ENCODE data around the gene CXorf38. TPM values are rescaled to one million over a fixed set of nuclear protein-coding genes. Genes with fewer than 3 reads are reported as not detected.

The CXorf38 gene
- total and polyA plus RNA-seq, 2 donors (not counting 1 experiment from before 2014, with no cell fraction given): 26.4 to 28.1 TPM

GRCh38 chrX:40687169-40687568 is 39.8 kb upstream of the CXorf38 start:
- CTCF ChIA-PET: interaction anchor here (1.3 to 2.5 kb wide), 2 partner anchors 35 to 107 kb away, joined by 3 to 7 read pairs; no protein-coding TSS in a partner anchor
- no peak for DNase-seq
- no peaks in the 10 kb centered on the region for H3K27me3 Mint-ChIP-seq

More at GRCh38 chrX:40687169-40687568, 39.8 kb upstream of the CXorf38 start:
- Histone ChIP-seq H3K9me3 (ENCODE audit: control extremely low read depth in 1 of 3, control insufficient read depth in 2 of 3, insufficient read depth in 1 of 3, low read length in 2 of 3) (no peaks in the 10 kb centered on the region), H3K9ac (ENCODE audit: low read length) (no peak overlapping the region), H2AFZ (ENCODE audit: insufficient read depth, low read depth, low read length, poor library complexity, severe bottlenecking) (no peak overlapping the region), H3K27me3 (replicated peaks in 1 of 4; ENCODE audit: control extremely low read depth in 1 of 4, control insufficient read depth in 3 of 4, insufficient read depth in 4 of 4, low read length in 3 of 4) (no peaks in the 10 kb centered on the region), H3K79me2 (ENCODE audit: control insufficient read depth, insufficient read depth, low read length) (no peaks in the 10 kb centered on the region), H3K27ac (ENCODE audit: low read length in 2 of 2) (no peak overlapping the region), H3K4me1 (ENCODE audit: control insufficient read depth in 2 of 2, insufficient read depth in 2 of 2, low read length in 2 of 2) (peaks cover 15 to 16% of the 10 kb centered on the region in 2 donors), H3K36me3 (replicated peaks in 1 of 2; ENCODE audit: control extremely low read depth in 1 of 2, control insufficient read depth in 1 of 2, extremely low read depth in 1 of 2, insufficient read depth in 2 of 2, low read length in 1 of 2) (peaks cover 9 to 32% of the 10 kb centered on the region in 2 experiments), H3K4me3 (ENCODE audit: control extremely low read depth in 1 of 5, extremely low read depth in 1 of 5, insufficient read depth in 1 of 5, low read depth in 2 of 5, low read length in 4 of 5) (no peak overlapping the region), H3K4me2 (replicated peaks; ENCODE audit: low read depth, low read length, poor library complexity, severe bottlenecking) (no peak overlapping the region), H4K20me1 (ENCODE audit: control insufficient read depth, insufficient read depth, low read length, poor library complexity, severe bottlenecking) (no peaks in the 10 kb centered on the region)
- no peak overlapping the region for H3K4me3 Mint-ChIP-seq
- 100% methylated on average over 2 of the region's 3 CpGs for WGBS (ENCODE audit: insufficient coverage)
- POLR2A ChIA-PET: no interaction called here
- H3K4me1 Mint-ChIP-seq: peaks cover 25% of the 10 kb centered on the region
- intact Hi-C loops (cut with micrococcal nuclease): loop anchor here (10.0 kb wide), 1 partner anchor 48 kb away; the partner anchor contains the start of gene MED14
- ATAC-seq (ENCODE audit: low read depth): no peak
- TF ChIP-seq CTCF (IDR thresholded peaks at IDR 0.05): no peak
- H3K27ac Mint-ChIP-seq: peak overlapping the region; percentile 10
- no peaks in the 10 kb centered on the region for H3K9me3 Mint-ChIP-seq (ENCODE audit: insufficient read depth)

All from B cell (primary cell).